Suprapubic skin (tissue), 4 donors: ENCODE data around the gene MKNK2. TPM values are rescaled to one million over a fixed set of nuclear protein-coding genes. Genes with fewer than 3 reads are reported as not detected.
"Not testable (repeated sequence)": the region's sequence is repeated elsewhere in the genome, so short reads cannot be mapped to it uniquely, and the experiment has no call there.

Source experiments
- DNase-seq, 2 donors: peaks; one replicate each; pipeline ENCODE4 v3.0.0-alpha.2; 2019; ENCODE audit warnings: low spot score in 2 of 2
- H3K27ac ChIP-seq: fragments of 200-600 bp; sonication (generic); one replicate; pipeline ENCODE4 v1.5.1; 2019
- H3K27me3 ChIP-seq: fragments of 200-600 bp; sonication (generic); one replicate; pipeline ENCODE4 v1.5.1; 2019
- H3K36me3 ChIP-seq: fragments of 200-600 bp; sonication (generic); one replicate; pipeline ENCODE4 v1.5.1; 2019
- H3K4me1 ChIP-seq: fragments of 200-600 bp; sonication (generic); one replicate; pipeline ENCODE4 v1.5.1; 2019
- H3K4me3 ChIP-seq: fragments of 200-600 bp; sonication (generic); one replicate; pipeline ENCODE4 v1.5.1; 2019; ENCODE audit warnings: mild to moderate bottlenecking
- H3K9me3 ChIP-seq: fragments of 200-600 bp; sonication (generic); one replicate; pipeline ENCODE4 v1.5.1; 2019
- CTCF ChIP-seq, 2 donors: fragments of 200-600 bp in 1 of 2; fragments of 450-650 bp in 1 of 2; sonication (generic) in 1 of 2; IDR thresholded peaks; one replicate each; pipeline ENCODE4 v1.5.1; 2016 to 2019; ENCODE audit warnings: antibody characterized with exemption in 2 of 2, mild to moderate bottlenecking in 1 of 2, moderate library complexity in 1 of 2
- EP300 ChIP-seq: sonication (generic); formaldehyde crosslinking; IDR thresholded peaks from one replicate; pipeline ENCODE4 v1.6.1; 2017; ENCODE audit warnings: antibody characterized with exemption
- POLR2A ChIP-seq, 2 donors: fragments of 450-650 bp; IDR thresholded peaks; one replicate each; pipeline ENCODE4 v1.6.1; 2017; ENCODE audit warnings: antibody characterized with exemption in 2 of 2, mild to moderate bottlenecking in 2 of 2, moderate library complexity in 2 of 2
- POLR2AphosphoS5 ChIP-seq, 3 donors: sonication (generic); formaldehyde crosslinking; IDR thresholded peaks; one replicate each; pipeline ENCODE4 v1.6.1; 2017; ENCODE audit warnings: antibody characterized with exemption in 3 of 3
- WGBS: methylation state at CpG from one replicate; pipeline ENCODE4 v1.1.5; 2018; 5-methylcytosine and 5-hydroxymethylcytosine counted together
- total RNA-seq, 4 donors: library from RNA; depleted of rRNA; stranded (reverse); fragments of >200 nt; gene quantifications; one replicate each; pipeline ENCODE4 v1.1.0, GENCODE V29; 2016

The MKNK2 gene
- total RNA-seq, 4 donors from 2014 or later: 209 to 249 (median 219) TPM

- Histone ChIP-seq H3K27ac (no peak overlapping the region), H3K4me1 (peaks cover 56% of the 10 kb centered on the region)
- 92% methylated on average over 29 of the region's 44 CpGs for WGBS
Observed at GRCh38 chr19:2038284-2039088, 12.6 kb downstream of the MKNK2 start.

GRCh38 chr19:2037651-2038255 is 13.3 kb downstream of the MKNK2 start:
- WGBS: 76% methylated on average over 24 of the region's 24 CpGs
- TF ChIP-seq POLR2AphosphoS5 (IDR thresholded peaks at IDR 0.05): no peak
- TF ChIP-seq EP300: no peak
- no peak for TF ChIP-seq POLR2A (IDR thresholded peaks at IDR 0.05)
- H3K27me3 ChIP-seq: no peaks in the 10 kb centered on the region
- peak in 1 of 2 donors; percentile 73 for DNase-seq
- peaks cover 6% of the 10 kb centered on the region for H3K9me3 ChIP-seq
- no peak overlapping the region for H3K4me3 ChIP-seq
- H3K36me3 ChIP-seq: peaks cover 38% of the 10 kb centered on the region
- peaks cover 56% of the 10 kb centered on the region for H3K4me1 ChIP-seq
- H3K27ac ChIP-seq: no peak overlapping the region

More at GRCh38 chr19:2038284-2039088, 12.6 kb downstream of the MKNK2 start:
- Histone ChIP-seq H3K4me3 (no peak overlapping the region), H3K9me3 (peaks cover 6% of the 10 kb centered on the region), H3K27me3 (no peaks in the 10 kb centered on the region), H3K36me3 (peaks cover 45% of the 10 kb centered on the region)
- TF ChIP-seq CTCF (IDR thresholded peaks at IDR 0.05) (no peak), EP300 (no peak), POLR2A (IDR thresholded peaks at IDR 0.05) (no peak), POLR2AphosphoS5 (IDR thresholded peaks at IDR 0.05) (no peak)
- DNase-seq: peak; percentile 67 to 79

- WGBS: 90% methylated on average over 8 of the region's 8 CpGs
- no peaks in the 10 kb centered on the region for H3K27me3 ChIP-seq
- no peak overlapping the region for H3K4me3 ChIP-seq
- TF ChIP-seq POLR2AphosphoS5 (IDR thresholded peaks at IDR 0.05): no peak
- no peak for TF ChIP-seq EP300
- TF ChIP-seq CTCF (IDR thresholded peaks at IDR 0.05): no peak
- TF ChIP-seq POLR2A (IDR thresholded peaks at IDR 0.05): no peak
- H3K27ac ChIP-seq: no peak overlapping the region
- H3K9me3 ChIP-seq: peaks cover 6% of the 10 kb centered on the region
- no peak for DNase-seq
- peaks cover 35% of the 10 kb centered on the region for H3K36me3 ChIP-seq
- peaks cover 57% of the 10 kb centered on the region for H3K4me1 ChIP-seq
Observed at GRCh38 chr19:2036424-2036823, 14.6 kb downstream of the MKNK2 start.

DNA sequence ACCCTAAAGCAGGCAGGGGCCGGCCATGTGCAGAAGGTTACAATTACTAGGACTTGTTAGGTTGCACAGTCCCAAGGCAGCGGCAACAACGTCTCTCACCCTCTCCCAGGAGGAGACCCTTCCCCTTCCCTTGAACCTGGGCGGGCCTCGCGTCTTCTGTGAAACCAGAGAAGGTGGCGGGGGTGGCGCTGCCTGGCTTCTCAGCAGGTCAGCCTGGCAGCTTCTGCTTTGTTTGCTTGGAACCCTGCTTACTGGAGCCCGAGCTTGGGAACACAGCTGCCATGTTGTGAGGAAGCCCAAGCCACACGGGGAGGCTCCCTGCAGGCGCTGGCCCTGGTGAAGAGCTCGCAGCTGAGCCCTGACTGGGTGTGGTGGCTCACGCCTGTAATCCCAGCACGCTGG is 15.5 kb downstream of the MKNK2 start:
- H3K4me3 ChIP-seq: no peak overlapping the region
- 80% methylated on average over 14 of the region's 14 CpGs for WGBS
- TF ChIP-seq POLR2AphosphoS5 (IDR thresholded peaks at IDR 0.05): no peak
- TF ChIP-seq EP300: no peak
- no peak for TF ChIP-seq CTCF (IDR thresholded peaks at IDR 0.05)
- TF ChIP-seq POLR2A (IDR thresholded peaks at IDR 0.05): no peak
- H3K27me3 ChIP-seq: no peaks in the 10 kb centered on the region
- H3K4me1 ChIP-seq: peaks cover 57% of the 10 kb centered on the region
- DNase-seq: peak; percentile 65 to 75
- peaks cover 6% of the 10 kb centered on the region for H3K9me3 ChIP-seq
- H3K36me3 ChIP-seq: peaks cover 29% of the 10 kb centered on the region
- no peak overlapping the region for H3K27ac ChIP-seq

DNA sequence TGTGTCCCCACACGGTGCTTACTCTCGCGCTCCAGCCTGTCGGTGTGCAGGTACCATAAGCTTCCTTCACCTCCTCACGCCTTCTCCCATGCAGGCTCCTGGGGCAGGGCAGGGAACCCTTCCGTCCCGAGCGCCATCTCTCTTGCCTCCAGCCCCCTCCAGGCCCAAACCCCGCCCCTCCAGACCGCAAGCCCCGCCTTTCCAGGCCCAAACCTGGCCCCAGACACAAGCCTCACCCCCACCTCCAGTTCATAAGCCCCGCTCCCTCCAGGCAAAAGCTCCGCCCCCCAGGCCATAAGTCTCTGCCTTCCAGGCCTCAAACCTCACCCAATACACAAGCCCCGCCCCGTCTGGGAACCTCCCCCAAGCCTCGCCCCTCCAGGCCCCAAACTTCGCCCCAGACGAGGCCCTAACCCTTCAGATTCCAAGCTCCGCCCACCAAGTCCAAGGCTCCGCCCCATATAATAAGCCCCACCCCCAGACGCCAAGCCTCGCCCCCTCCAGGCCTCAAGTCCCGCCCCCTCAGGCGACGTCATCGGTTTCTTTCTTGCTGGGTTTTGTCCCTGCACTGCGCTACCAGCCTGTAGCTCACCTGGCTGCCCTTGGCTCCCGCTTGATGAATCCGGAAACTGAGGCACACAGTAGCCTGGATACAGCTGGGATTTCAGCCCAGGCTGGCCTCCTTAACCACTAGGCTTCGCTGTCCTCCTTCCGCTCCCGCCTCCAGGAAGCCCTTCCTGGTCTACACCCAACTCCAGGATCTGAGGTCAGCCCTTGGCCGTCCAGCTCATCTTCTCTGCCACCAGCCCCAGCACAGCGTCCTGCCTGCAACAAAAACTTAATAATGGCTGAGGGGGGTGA is 16.1 kb downstream of the MKNK2 start:
- DNase-seq: peak; percentile 82 to 89

GRCh38 chr19:2034253-2034652 is 16.8 kb downstream of the MKNK2 start:
- not testable (repeated sequence) for DNase-seq, H3K4me3 ChIP-seq, H3K27me3 ChIP-seq, H3K9me3 ChIP-seq
- Histone ChIP-seq H3K27ac (peak overlapping the region; percentile 97), H3K36me3 (peaks cover 16% of the 10 kb centered on the region), H3K4me1 (peaks cover 51% of the 10 kb centered on the region)
- 87% methylated on average over 15 of the region's 15 CpGs for WGBS

More for the DNA sequence above, 16.1 kb downstream of the MKNK2 start:
- H3K4me3 ChIP-seq: no peak overlapping the region
- H3K27ac ChIP-seq: peak overlapping the region; percentile 97
- peaks cover 6% of the 10 kb centered on the region for H3K9me3 ChIP-seq
- WGBS: 40% methylated on average over 31 of the region's 34 CpGs
- H3K4me1 ChIP-seq: peaks cover 53% of the 10 kb centered on the region
- H3K27me3 ChIP-seq: no peaks in the 10 kb centered on the region
- no peak for TF ChIP-seq POLR2A (IDR thresholded peaks at IDR 0.05)
- H3K36me3 ChIP-seq: peaks cover 23% of the 10 kb centered on the region
